HFFc6 (cell line): Measurements from ENCODE around the gene GABRG3. TPM values are rescaled to one million over a fixed set of nuclear protein-coding genes. Genes with fewer than 3 reads are reported as not detected.

Experiments
- DNase-seq: peaks from one replicate; pipeline ENCODE4 v3.0.0-alpha.2; 2018
- H3K27ac Mint-ChIP-seq: 2 replicates; pipeline ENCODE4 v1.8.0; 2020; ENCODE audit warnings: mild to moderate bottlenecking, mixed read lengths
- H3K27me3 Mint-ChIP-seq: 2 replicates; pipeline ENCODE4 v1.8.0; 2021; ENCODE audit warnings: mild to moderate bottlenecking, moderate library complexity, mixed read lengths; ENCODE audit not compliant: insufficient read depth
- H3K36me3 Mint-ChIP-seq: 2 replicates; pipeline ENCODE4 v1.8.0; 2021; ENCODE audit warnings: low read depth, mixed read lengths
- H3K4me1 Mint-ChIP-seq: 2 replicates; pipeline ENCODE4 v1.8.0; 2020; ENCODE audit warnings: low read depth, mixed read lengths
- H3K4me3 Mint-ChIP-seq: 2 replicates; pipeline ENCODE4 v1.8.0; 2020; ENCODE audit warnings: mild to moderate bottlenecking, moderate library complexity, mixed read lengths
- H3K9me3 Mint-ChIP-seq: 2 replicates; pipeline ENCODE4 v1.8.0; 2020; ENCODE audit warnings: mild to moderate bottlenecking, mixed read lengths
- total RNA-seq, 6 experiments: library from RNA; stranded (reverse); fragmentation: NEBNext Ultra II Directional; extraction: Animal tissue kit (Norgen Biotek cat#: 25700); gene quantifications; 2 replicates in 1 of 6; 3 replicates in 5 of 6; pipeline ENCODE4 v1.2.3, GENCODE V29; 2021
- TF ChIP-seq, protein P1 (sequence below): fragments of 200-600 bp; sonication (generic); IDR thresholded peaks from 2 replicates; pipeline ENCODE4 v1.5.0; 2021; ENCODE audit warnings: antibody characterized with exemption, mild to moderate bottlenecking

Gene GABRG3
- total RNA-seq, 6 experiments from 2014 or later = not detected

GRCh38 chr15:27473845-27474244 is 502.9 kb downstream of the GABRG3 start:
- TF ChIP-seq, protein P1, sequence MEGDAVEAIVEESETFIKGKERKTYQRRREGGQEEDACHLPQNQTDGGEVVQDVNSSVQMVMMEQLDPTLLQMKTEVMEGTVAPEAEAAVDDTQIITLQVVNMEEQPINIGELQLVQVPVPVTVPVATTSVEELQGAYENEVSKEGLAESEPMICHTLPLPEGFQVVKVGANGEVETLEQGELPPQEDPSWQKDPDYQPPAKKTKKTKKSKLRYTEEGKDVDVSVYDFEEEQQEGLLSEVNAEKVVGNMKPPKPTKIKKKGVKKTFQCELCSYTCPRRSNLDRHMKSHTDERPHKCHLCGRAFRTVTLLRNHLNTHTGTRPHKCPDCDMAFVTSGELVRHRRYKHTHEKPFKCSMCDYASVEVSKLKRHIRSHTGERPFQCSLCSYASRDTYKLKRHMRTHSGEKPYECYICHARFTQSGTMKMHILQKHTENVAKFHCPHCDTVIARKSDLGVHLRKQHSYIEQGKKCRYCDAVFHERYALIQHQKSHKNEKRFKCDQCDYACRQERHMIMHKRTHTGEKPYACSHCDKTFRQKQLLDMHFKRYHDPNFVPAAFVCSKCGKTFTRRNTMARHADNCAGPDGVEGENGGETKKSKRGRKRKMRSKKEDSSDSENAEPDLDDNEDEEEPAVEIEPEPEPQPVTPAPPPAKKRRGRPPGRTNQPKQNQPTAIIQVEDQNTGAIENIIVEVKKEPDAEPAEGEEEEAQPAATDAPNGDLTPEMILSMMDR = no peak
- no peaks in the 10 kb centered on the region for H3K27me3 Mint-ChIP-seq
- no peaks in the 10 kb centered on the region for H3K36me3 Mint-ChIP-seq
- H3K27ac Mint-ChIP-seq = no peak overlapping the region
- H3K9me3 Mint-ChIP-seq = peaks cover 34% of the 10 kb centered on the region
- no peaks in the 10 kb centered on the region for H3K4me1 Mint-ChIP-seq
- no peak overlapping the region for H3K4me3 Mint-ChIP-seq
- no peak for DNase-seq

DNA sequence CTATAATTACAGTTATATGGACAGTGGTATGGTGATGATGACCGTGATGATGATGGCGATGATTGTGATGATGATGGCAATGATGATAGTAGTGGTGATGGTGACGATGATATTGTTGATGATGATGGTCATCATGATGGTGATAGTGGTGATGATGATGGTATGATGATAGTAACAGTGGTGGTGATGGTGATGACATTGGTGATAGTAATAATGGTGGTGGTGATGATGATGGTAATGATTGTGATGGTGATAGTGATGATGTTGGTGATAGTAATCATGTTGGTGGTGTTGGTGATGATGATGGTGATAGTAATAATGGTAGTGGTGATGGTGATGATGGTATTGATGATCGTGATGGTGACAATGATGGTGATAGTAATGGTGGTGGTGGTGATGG is 504.4 kb downstream of the GABRG3 start:
- Mint-ChIP-seq H3K36me3 (no peaks in the 10 kb centered on the region), H3K4me3 (no peak overlapping the region), H3K27me3 (no peaks in the 10 kb centered on the region), H3K4me1 (no peaks in the 10 kb centered on the region), H3K9me3 (peaks cover 35% of the 10 kb centered on the region), H3K27ac (no peak overlapping the region)
- DNase-seq = no peak
- TF ChIP-seq, protein P1 = no peak

- Mint-ChIP-seq H3K4me1 (no peaks in the 10 kb centered on the region), H3K9me3 (peaks cover 36% of the 10 kb centered on the region), H3K4me3 (no peak overlapping the region), H3K27me3 (no peaks in the 10 kb centered on the region), H3K36me3 (0 out of 2 replicates have a peak, but pooled peaks cover 4% of the 10 kb centered on the region), H3K27ac (no peak overlapping the region)
- TF ChIP-seq, protein P1 = no peak
- DNase-seq = no peak
These were observed 508.5 kb downstream of the GABRG3 start for GRCh38 chr15:27479296-27480140.

DNA sequence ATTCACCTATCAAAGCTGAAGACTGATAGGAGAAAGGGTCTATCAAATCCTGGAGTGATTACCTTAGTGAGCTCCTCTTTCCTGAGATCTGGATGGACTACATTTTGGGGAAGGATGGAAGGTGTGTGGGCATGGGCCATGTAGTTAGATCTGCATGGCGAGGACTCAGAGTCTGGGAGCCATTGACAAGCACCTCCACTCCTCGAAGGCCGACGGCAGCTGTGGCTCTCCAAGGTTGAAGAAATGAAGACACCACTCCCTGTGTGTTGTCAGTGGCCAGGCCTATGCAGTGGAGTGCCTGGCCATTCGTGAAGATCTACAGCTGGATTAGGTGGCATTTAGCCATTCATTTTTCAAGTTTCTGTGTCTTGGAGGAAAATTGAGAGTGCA is 509.2 kb downstream of the GABRG3 start:
- no peak for DNase-seq
- Mint-ChIP-seq H3K36me3 (0 out of 2 replicates have a peak, but pooled peaks cover 4% of the 10 kb centered on the region), H3K4me3 (no peak overlapping the region), H3K4me1 (no peaks in the 10 kb centered on the region), H3K9me3 (peaks cover 42% of the 10 kb centered on the region), H3K27me3 (no peaks in the 10 kb centered on the region), H3K27ac (no peak overlapping the region)
- TF ChIP-seq, protein P1 = no peak

GRCh38 chr15:27480642-27481041 is 509.7 kb downstream of the GABRG3 start:
- no peaks in the 10 kb centered on the region for H3K27me3 Mint-ChIP-seq
- H3K36me3 Mint-ChIP-seq = 0 out of 2 replicates have a peak, but pooled peaks cover 4% of the 10 kb centered on the region
- no peak for DNase-seq
- no peak overlapping the region for H3K27ac Mint-ChIP-seq
- H3K9me3 Mint-ChIP-seq = peaks cover 46% of the 10 kb centered on the region
- H3K4me1 Mint-ChIP-seq = no peaks in the 10 kb centered on the region
- TF ChIP-seq, protein P1 = no peak
- no peak overlapping the region for H3K4me3 Mint-ChIP-seq
